ENCODE measurements around the gene EML5.
A peak's percentile ranks its signal among the peaks of the same experiment; 100 is the strongest.

Gene EML5

GRCh38 chr14:88706425-88706824 is 86.3 kb downstream of the EML5 start:
- no peak for DNase-seq

DNA sequence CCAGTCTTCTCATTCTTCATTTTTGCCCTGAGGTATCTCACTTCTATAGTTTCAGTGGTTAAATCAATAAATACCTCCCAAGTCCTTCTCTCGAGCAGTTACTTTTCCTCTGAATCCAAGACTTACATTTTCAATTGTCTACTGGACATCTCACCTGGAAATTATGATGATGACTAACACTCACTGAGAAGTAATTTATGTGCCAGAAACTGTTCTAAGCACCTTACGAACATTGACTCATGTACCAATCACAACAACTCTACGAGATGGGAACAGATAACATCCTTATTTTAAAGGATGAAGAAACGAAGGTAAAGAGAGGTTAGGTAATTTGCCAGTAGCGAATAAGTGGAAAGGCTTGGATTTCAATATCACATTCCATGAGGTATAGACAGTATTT is 94.1 kb downstream of the EML5 start:
- DNase-seq: no peak

DNA sequence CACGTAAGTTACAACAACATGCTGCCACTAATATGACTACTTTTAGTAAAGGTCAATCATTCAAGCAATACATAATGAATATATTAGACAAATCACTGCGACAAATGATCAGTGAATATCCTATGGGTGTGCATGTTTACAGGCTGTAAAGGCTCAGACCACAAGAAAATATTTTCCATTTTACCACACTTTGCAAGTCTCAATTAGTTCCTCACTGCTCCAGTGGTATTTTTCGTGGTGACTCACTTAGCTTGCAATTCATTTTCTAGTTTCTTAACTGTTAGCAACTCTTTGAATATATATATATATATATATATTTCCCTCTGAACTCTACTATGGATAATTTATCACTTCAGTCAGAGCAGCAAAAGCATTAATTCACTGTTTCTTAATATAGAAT is 96.9 kb downstream of the EML5 start:
- DNase-seq: no peak

DNA sequence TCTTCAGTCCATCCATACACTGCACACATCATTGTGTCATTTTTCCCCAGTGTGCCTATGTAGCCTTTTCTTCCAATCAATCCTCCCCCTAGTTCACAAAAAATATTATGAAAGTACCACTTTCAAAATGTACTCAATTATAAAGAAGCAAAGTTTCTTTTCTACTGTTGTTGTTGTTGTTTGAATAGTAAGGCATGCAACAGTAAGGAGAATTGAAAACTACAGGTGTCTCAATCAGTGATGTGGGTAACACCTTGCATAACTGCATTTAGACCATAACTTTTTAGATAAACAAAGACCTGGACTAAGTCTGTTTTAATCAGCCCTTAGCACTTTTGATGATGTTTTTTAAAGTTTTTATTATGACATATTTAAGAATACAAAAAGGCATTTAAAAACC is 104.4 kb downstream of the EML5 start:
- DNase-seq: no peak

- no peak for DNase-seq
Measured at GRCh38 chr14:88683119-88683518, 109.6 kb downstream of the EML5 start.

DNA sequence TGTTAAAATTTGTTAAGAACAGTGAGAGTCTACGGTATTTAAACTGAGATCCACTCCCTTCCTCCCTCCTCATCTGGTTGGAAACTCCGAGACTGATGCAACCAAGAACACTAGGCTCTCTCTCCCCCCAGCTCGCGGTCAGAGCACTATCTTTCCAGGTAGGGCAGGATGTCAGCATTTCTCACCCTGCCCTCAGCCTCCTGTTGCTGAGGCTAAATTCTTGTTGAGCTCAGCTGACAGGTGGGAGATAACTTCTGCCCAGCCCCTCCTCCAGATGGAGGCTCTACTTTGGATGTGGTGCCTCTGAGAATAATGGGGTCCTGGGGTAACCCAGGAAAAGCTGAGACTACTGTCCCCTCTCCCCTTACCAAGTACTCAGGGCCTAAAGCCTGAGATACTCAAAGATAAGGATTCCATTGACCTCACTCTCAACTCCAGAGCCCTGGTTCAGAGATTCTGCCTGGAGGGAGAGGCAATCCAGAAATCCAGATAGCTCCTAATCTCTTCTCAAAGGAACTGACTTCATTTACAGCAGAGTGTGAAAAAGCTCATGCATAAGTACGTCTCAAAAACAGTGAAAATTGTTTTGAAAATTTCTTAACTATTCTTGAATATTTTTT is 110.1 kb downstream of the EML5 start:
- no peak for DNase-seq

DNA sequence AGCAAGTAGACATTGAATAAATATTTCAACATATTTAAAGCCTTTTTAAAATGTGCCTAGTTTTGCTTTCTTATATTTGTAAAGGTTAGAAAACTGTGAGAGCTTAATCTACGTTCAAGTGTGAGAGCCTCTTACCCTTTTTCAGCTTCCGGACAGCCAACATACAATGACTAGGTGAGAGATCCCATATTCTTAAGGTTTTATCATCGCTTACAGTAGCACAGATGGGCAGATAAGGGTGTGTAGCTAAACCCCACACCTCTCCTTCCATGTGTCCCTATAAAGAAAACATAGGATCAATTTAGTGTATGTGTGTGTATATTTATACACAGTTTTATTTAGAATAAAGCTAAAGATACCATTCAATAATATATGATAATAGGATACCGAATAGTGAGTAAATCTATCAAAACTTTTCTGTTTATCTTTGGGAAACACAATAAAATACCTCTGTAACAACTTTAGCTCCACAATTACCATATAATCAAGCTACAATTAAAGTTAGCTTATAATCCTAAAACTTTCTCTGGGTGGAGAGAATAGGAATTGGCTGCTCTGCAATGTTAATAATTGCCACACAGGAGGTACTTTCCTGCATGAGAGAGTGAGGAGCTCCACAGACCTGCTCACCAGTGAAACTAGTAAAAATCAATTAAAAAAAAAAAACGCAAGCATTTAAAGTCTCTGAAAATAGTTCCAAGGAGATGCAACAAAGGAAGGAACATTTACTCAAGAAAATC is 110.8 kb downstream of the EML5 start:
- no peak for DNase-seq

GRCh38 chr14:88669346-88669745 is 123.4 kb downstream of the EML5 start:
- DNase-seq: no peak

GRCh38 chr14:88668448-88669116 is 124.2 kb downstream of the EML5 start:
- DNase-seq: no peak

DNA sequence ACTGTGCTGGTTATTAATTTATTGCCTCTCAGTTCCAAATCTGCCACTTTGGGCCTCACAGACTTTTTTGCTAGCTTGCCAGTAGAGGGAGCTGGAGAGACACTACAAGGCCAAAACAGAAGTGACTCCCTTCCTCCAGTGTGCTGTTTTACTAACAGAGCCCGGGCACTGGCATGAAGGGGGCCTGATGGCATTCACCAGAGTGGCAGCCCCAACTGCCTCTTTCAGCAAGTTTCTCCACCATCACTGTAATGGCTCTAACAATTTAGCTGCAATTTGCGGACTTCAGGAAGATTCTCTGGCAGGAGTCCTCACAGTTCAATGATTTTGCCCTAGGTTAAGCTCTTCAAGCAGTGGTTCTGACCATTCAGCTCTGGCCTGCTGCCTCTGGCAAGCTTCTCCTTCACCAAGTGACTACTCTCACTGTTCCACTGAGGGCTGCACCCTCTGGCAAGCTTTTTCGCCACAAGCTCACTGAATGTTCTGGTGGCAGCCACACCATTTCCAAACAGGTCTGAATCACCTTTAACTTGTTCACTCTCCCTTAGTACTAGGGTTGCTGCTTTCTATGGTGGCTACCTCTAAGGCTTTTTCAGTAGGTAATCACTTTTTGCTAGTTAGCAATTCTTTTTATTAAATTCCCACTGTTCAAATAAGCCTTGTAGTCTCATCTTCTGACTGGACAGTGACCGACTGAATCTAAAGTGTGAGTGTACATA is 125.0 kb downstream of the EML5 start:
- DNase-seq: peak; percentile 23 to 42

DNA sequence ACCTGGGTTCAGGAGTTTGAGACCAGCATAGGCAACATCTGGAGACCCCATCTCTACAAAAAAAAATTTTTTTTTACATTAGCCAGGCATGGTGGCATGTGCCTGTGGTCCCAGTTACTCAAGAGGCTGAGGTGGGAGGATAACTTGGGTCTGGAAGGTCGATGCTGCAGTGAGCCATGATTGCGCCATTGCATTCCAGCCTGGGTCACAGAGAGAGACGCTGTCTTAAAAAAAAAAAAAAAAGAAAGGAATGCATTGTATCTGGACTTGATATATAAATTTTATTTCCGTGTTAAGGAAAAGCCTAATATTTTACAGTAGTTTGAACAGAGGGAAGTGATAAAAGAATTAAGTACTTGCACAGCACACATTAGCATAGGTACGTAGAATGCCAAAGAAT is 132.7 kb downstream of the EML5 start:
- DNase-seq: no peak

- DNase-seq: no peak
Measured at GRCh38 chr14:88639221-88639620, 153.5 kb downstream of the EML5 start.

- DNase-seq: no peak
Measured at GRCh38 chr14:88632512-88632911, 160.2 kb downstream of the EML5 start.

DNA sequence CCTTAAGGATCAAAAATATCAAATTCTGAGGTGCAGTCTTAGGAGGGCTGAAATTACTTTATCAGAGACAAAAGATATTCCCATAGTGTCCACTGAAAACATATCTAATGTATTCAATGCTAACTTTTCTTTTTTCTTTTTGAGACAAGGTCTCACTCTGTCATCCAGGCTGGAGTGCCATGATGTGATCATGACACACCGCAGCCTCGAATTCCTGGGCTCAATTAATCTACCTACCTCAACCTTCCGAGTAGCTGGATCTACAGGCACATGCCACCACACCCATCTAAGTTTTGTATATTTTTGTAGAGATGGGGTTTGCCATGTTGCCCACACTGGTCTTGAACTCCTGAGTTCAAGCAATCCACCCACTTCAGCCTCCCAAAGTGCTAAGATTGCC is 161.7 kb downstream of the EML5 start:
- DNase-seq: no peak

GRCh38 chr14:88630565-88630964 is 162.2 kb downstream of the EML5 start:
- DNase-seq: no peak

DNA sequence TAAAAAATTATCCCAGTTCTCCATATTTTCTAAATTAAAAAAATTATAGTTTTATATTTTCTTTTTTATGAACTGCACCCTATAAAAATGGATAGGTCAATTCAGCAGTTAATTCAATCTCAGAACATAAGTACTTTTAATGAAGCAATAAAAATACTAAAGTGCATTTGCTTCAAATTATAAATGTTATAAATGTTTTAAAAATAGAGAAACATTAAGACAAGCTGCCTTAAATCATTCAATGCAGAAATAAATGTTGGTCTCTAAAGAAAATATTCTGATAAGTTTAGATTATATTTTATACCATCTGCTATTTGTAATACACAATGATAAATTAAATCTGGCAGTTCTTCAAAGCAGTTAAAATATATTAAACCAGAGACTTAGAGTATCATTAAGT is 164.3 kb downstream of the EML5 start:
- DNase-seq: no peak

DNA sequence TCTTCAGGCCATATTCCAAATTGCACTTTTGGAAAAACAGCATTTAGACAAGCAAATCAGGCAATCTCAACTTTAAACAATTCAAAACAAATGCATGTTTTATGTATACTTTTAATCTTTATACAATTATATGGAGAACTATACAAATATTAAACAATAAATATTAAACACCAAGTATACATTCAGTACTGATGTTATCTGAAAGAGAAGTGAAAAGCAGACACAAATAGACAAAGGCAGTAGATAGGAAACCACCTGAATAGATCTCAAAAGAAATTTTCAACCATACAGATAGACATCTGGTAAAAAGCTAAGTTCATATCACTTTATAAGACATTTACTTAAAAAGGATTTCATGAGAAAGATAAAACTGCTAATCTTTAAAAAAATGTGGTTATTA is 164.7 kb downstream of the EML5 start:
- no peak for DNase-seq

- no peak for DNase-seq
Measured at GRCh38 chr14:88625671-88626070, 167.1 kb downstream of the EML5 start.

- no peak for DNase-seq
Measured at GRCh38 chr14:88621100-88621499, 171.7 kb downstream of the EML5 start.

- no peak for DNase-seq
Measured at GRCh38 chr14:88618476-88618875, 174.3 kb downstream of the EML5 start.

DNA sequence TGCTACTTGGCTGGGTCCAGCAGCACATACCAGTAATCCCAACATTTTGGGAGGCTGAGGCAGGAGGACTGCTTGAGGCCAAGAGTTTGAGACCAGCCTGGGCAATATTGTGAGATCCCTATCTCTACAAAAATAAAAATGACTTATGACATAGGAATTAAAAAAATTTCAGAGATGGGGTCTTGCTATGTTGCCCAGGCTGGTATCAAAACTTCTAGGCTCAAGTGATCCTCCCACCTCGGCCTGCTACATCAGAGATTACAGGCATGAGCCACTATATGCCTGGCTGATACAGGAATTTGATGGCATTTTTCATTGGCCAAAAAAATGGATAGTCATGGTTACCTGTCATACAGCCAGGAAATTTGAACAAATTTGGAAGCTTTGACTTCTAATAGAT is 175.3 kb downstream of the EML5 start:
- no peak for DNase-seq

GRCh38 chr14:88616697-88617096 is 176.1 kb downstream of the EML5 start:
- no peak for DNase-seq

DNA sequence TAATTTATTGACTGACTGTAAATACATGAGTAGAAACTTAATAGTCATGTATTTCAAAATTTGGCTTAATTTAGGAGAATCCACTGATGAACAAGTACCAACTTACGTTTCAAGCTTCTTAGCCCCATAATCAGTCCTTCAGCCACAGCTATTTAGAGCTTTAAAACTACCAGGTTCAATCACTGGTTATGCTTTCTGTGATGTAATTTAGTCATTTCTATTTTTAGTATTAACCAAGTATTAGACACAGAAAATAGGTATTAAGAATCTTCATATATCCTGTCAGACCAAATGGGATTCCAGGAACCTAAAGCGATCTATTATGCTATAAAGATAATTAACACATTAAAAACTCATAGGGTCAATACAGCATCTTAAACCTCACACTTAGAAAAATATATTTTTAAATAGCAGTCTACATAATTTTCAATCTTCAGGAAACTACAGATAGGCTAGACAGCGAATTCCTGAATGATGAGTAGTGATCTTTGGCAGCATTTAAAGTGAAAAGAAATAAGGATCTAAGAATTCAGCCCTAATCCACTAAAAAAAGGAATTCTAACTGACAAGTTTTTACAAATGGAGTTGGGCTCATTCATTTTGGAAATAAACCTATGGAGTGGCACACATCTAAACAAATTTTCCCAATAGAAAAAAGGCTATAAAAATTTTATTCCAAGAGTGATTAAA is 178.4 kb downstream of the EML5 start:
- DNase-seq: no peak
